ENCODE results near the gene LYZL1.
"Not testable (repeated sequence)": the region's sequence is repeated elsewhere in the genome, so short reads cannot be mapped to it uniquely, and the experiment has no call there.

- not testable (repeated sequence) for TF ChIP-seq CTCF (IDR thresholded peaks at IDR 0.05; ENCODE audit: control extremely low read depth in 1 of 3, insufficient read depth in 1 of 3, low read depth in 1 of 3, low read length in 3 of 3); HDAC6 (IDR thresholded peaks at IDR 0.05; ENCODE audit: low read depth, low read length); EP300 (IDR thresholded peaks at IDR 0.05; ENCODE audit: borderline replicate concordance in 1 of 2, low read depth in 2 of 2, low read length in 2 of 2); KDM1A (IDR thresholded peaks at IDR 0.05; ENCODE audit: borderline replicate concordance, low read length); MAX (IDR thresholded peaks at IDR 0.05)
Observed at GRCh38 chr10:29320680-29321121, 31.8 kb downstream of the LYZL1 start.

All from H1 (cell line).